Suppressor macrophage treated with lipopolysaccharide for 1 hour (primary cell): Measurements from ENCODE around the gene CEACAM16.
A peak's percentile ranks its signal among the peaks of the same experiment; 100 is the strongest.

Experiments used
- DNase-seq, 3 donors: peaks; one replicate each; pipeline ENCODE4 v3.0.0-alpha.2; 2020 to 2022

The CEACAM16 gene

DNA sequence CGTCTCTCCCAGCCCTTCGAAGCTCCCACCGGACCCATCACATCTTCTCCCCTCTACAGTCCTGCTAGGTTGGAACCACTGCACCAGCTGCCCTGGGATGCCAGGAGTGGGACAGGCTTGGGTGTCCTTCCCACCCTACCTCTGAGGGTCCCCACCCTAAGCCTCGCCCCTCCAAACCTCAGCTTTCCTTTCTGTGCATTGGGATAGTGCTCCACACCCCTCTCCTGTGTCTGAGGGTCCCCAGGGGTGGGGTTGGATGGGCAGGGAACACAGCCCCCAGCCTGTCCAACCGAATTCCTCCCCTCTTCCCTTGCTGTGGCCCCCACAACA lies 47.6 kb downstream of the CEACAM16 start:
- no peak for DNase-seq

DNA sequence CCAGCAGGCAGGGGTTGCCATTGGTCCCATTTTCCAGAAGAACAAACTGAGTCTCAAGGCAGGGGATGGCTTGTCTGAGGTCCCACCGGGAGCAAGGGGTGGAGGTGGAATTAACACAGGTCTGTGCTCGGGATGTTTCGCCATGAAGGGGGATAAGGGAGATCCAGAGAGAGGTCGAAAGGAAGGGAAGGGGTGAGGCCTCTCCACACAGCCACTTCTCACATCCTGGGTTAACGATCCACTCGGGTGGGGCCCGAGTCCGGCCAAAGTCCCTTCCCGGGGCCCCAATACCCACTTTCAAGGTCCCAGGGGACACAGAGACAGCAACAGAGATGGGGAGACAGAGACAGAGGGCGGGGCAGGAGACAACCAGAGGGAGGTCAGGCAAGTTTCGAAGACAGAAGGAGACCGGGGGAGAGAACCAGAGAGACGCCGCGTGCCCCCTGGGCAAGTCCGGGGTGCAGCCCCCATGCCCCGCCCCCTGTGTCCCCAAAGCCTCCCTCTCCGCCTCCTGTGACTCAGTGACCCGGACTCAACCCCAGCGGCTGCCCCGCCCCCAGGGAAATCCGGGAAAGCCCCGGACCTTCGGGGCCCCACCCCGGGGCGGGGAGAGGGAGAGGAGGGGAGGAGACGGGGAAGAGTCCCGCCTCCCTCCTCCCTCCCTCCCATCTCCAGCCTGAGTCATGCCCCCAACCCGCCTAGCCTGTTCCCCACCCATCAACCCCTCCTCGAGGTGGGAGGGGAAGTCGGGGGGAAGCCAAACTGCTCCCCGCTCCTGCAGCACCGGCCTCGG lies 48.2 kb downstream of the CEACAM16 start:
- DNase-seq, result peak; percentile 97 to 100 (median 98)

DNA sequence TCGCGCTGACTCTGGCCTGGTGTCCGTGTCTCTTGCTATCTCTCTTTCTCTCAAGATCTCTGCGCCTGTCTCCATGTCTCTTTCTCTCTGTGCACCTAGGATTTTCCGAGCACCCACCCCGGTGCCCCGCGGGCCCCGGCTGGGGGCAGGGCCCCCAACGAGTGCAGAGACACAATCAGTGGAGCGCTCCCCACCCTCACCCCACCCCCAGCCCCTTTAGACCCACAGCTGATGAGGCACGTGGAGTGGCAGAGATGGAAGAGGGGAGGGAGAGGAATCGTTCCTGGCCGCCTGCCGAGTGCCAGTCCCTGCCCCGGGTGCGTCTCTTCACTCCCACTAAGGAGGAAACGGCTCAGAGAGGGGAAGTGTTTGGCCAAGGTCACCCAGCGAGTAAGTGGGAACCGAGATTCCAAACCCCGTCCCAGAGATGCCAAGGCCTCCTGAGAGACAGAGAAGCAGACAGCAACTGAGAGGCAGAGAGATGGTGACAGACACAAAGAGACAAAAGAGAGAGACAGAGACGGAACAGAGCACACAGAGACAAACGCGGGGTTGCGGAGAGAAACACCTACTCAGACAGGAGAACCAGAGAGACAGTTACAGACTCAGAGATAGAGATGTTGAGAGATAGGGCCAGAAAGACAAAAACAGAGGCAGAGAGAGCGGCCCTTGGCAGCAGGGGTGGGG lies 48.9 kb downstream of the CEACAM16 start:
- peak; percentile 75 to 88 (median 87) for DNase-seq

DNA sequence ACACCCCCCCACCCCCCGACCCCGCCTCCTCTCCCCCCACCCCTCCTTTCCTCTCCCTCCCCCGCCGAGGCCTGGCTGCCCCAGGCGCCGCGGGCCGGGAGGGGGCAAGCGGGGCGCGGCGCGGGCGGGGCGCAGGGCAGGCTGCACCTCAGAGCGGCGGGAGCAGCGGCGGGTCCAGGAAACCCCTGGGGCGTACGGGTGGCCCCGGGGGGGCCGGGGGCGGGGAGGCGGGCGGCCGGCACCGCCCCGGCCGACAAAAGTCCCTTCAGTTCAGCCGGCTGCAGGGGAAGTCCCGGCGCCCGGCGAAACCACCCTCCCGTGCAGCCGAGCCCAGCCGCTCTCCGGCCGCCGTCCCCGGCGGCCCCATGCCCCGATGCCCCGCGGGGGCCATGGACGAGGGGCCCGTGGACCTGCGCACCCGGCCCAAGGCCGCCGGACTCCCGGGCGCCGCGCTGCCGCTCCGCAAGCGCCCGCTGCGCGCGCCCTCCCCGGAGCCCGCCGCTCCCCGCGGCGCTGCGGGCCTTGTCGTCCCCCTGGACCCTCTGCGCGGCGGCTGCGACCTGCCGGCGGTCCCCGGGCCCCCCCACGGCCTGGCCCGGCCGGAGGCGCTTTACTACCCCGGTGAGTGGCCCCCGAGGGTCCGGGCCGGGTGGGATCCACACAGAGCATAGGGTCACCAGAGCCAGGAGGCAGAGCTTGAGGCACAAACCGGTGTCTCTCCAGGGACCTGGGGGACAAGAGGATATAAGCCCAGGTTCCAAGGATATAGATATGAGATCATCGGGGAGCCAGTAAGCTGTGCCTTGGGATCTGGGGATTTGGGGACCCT lies 49.7 kb downstream of the CEACAM16 start, which contains the start of gene BCL3:
Gene BCL3, plus strand, starts transcription at position 283 of the 829 bp plus-strand sequence. Its CDS starts 83 bp downstream, at position 366.
- DNase-seq, result peak; percentile 73 to 94 (median 83)

DNA sequence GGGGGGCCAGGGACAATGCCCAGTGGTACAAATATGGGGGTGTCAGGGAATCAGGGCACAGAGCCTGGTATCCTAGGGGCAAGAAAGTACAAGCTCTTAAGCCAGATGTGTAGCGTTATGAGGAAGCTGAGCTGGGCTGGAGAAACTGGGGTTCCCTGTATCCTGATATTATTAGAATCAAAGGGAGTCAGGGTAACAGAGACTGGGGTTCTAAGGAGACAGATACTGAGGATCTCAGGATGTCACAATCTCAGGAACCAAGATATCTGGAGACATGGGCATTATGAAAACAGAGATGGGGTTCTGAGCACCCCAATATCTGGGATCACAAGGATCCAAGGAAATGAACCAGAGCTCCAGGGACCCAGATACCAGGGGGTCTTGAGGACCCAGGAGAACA lies 50.3 kb downstream of the CEACAM16 start:
- DNase-seq, result peak in 2 of 3 donors; percentile 46 to 48

DNA sequence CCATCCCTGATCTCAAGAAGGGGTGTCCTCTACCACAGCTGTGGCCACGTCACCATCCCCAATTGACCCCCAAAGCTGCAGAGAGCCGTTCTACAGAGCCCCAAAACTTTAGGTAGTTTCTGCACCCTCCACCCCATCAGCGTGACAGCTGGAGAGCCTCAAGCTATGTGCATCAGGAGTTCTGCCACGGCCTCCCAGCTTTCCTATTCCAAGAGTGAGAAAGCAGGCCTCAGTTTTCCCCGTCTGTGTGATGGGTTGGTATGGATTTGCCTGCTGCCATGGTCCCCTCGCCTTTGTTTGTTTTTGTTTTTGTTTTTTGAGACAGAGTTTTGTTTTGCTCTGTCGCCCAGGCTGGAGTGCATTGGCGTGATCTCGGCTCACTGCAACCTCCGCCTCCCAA lies 51.0 kb downstream of the CEACAM16 start:
- no peak for DNase-seq

DNA sequence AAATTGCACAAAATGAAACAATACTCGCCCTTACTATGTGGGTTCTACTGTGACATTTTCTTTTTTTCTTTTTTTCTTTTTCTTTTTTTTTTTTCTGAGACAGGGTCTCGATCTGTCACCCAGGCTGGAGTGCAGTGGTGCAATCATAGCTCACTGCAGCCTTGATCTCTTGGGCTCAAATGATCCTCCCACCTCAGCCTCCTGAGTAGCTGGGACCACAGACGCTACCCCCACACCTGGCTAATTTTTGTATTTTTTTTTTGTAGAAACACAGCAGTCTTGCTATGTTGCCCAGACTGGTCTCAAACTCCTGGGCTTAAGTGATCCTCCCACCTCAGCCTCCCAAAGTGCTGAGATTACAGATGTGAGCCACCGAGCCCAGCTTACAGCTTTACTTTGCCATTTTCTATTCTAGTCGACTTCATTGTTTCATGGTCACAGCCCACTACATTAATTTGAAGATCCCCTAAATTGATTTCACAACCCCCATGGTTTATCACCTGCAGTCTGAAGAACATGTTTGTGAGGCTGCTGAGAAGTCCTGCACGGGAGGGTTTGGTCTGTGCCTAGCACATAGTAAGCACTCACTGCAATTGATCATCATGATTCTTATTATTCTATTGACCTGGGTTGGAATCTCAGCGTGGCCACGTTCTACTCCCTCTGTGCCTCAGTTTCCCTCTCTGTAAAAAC lies 53.3 kb downstream of the CEACAM16 start:
- DNase-seq, result no peak

DNA sequence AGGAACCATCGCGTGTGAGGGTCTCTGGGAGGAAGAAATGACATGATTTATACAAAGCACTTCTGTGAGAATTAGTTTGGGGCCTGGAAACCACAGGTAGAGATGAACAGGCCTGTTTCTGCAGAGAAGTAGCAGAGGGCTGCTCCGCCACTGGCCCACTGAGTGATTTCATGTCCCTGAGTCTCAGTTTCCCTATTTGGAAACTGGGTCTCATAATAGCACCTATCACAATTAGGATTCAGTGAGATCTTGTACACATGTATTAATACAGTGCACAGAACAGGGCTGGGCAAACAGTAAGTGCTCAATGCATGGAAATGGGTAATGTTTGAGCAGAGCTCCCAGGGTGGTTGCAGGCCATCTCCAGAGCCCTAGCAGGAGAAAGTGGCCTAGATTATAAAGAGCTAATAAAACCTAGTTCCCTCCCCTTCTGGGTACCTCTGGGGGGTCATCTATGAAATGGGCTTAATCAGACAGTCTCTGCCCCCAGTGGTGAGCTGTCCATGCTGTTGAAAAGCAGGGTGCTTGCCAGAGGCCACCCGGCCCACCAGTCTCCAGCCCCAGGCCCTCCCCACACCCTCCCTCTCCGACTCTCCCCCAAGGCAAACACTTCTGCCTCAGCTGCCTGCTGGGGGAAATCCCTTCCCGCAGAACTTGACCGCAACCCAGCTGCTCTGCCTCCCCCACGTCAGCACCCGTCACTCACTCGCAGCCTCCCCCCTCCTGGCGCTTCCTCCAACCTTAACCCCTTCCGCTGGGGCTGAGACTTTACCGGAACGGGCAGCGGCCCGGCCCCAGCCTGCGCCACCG lies 54.1 kb downstream of the CEACAM16 start:
- DNase-seq, result peak; percentile 95 to 97 (median 96)

DNA sequence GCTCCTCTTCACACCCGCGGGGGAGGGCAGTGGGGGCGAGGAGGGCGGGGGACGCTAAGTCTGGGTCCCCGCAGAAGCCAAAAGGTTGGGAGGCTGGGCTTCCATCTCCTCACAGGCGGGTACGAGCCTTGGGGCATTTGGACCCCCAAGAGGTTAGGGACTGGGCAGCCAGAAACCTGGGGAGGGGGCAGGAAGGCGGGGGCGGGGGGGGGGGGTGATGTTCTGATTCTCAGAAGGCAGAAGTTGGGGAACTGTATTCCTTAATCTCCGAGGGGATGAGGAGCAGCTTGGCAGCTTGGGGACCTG lies 54.6 kb downstream of the CEACAM16 start:
- no peak for DNase-seq

DNA sequence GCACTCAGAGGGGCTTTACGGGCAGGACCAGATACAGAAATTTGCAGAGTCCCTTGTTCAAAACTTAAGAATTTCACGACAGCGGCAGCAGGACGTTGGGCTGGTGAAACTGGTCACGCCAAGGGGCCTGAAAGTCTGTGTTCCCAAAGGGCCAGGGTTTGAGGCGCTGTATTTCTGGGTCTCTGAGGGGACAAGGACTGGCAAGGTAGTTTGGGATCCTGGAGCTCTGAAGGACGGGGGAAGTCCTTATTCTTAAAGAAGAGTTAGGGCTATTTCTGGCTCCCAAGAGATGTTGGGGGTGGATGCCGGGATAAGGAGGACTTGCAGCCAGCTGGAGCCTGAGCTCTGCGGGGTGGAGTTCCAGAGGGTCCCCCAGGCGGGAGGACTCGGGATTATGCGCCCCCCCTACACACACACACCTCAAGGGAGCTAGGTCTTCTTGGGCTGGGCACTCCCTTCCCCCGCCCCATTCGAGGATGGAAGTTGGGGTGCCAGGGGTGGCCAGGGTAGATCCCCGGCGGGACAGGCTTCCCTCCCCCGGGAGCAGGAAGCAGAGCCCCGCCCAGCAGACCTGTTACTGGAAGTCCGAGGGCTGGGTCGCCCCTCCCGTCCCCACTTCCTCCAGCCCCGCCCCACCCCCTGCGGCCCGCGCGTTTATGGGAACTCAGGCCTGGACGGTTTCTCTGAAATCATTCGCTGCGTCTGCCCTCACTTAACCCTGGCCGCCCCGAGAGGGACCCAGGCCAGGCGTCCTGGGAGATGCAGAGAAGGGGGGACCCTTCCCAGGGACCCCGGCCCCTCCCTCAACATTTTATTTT lies 55.2 kb downstream of the CEACAM16 start:
- DNase-seq, result peak; percentile 90 to 97 (median 96)

DNA sequence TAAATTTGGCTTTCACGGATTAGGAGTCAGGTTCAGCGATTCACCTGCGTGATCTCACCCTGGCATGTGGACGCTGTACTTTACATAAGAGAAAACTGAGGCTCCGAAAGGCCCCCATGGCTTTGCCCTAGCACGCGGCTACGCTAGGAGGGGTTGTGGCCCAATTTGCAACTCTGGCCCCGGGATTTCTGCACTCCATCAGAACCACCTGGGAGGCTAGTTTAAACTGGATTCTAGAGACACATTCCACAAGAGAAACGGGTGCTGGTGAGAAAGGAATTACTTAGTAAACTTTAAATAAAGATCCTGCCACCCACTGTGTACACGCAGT lies 55.8 kb downstream of the CEACAM16 start:
- DNase-seq, result no peak

DNA sequence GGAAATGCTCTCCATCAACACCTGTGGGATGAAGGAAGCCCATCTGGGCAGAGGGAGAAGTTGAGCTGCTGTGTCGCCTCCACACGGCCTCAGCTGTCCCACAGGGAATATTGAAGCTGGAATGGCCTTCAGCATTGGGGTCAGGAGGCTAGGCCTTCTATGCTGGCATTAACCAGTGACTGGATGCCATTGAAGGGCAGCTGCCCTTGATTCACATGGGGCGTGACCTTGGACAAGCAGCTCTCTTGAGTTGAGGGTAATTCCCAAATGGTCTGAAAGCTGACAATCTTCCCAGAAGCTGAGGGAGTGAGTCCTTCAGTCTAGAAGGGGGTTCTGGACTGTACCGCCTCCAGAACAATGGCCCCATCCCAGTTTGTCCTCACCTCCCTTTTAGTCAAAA lies 56.3 kb downstream of the CEACAM16 start:
- peak in 1 of 3 donors; percentile 68 for DNase-seq

DNA sequence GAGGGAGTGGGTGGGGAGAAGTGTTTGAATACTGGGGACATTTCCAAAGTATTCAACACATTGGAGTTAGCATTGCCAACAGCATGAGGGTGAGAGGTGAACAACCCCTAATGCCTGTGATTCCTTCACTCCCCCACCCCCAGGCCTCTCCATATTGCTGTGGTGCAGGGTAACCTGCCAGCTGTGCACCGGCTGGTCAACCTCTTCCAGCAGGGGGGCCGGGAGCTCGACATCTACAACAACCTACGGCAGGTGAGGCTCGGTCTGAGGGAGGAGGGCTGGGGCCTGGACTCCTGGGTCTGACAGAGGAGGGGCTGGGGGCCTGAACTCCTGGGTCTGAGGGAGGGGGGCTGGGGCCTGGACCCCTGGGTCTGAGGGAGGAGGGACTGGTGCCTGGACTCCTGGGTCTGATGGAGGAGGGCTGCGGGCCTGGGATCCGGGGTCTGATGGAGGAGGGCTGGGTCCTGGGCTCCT lies 57.2 kb downstream of the CEACAM16 start:
- peak in 1 of 3 donors; percentile 0 for DNase-seq

DNA sequence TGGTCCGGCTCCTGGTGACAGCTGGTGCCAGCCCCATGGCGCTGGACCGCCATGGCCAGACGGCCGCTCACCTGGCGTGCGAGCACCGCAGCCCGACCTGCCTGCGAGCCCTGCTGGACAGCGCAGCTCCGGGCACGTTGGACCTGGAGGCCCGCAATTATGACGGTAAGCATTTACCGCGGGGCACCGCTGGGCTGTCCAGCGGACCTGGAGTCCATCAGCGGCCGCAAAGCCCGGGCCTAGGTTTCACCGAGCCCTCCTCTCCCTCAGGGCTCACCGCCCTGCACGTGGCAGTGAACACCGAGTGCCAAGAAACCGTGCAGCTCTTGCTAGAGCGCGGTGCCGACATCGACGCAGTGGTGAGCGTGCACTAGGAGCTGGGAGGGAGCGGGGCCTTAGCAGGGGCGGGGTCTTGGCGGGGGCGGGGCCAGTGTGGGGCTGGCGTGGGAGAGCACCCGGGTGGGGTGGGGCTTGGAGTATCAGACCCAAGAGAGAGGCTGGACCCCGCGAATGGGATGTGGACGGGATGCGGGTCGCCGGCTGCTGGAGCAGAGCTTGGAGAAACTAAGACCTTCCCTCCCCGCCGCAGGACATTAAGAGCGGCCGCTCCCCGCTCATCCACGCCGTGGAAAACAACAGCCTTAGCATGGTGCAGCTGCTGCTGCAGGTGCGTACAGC lies 58.2 kb downstream of the CEACAM16 start:
- DNase-seq, result peak in 1 of 3 donors; percentile 0

DNA sequence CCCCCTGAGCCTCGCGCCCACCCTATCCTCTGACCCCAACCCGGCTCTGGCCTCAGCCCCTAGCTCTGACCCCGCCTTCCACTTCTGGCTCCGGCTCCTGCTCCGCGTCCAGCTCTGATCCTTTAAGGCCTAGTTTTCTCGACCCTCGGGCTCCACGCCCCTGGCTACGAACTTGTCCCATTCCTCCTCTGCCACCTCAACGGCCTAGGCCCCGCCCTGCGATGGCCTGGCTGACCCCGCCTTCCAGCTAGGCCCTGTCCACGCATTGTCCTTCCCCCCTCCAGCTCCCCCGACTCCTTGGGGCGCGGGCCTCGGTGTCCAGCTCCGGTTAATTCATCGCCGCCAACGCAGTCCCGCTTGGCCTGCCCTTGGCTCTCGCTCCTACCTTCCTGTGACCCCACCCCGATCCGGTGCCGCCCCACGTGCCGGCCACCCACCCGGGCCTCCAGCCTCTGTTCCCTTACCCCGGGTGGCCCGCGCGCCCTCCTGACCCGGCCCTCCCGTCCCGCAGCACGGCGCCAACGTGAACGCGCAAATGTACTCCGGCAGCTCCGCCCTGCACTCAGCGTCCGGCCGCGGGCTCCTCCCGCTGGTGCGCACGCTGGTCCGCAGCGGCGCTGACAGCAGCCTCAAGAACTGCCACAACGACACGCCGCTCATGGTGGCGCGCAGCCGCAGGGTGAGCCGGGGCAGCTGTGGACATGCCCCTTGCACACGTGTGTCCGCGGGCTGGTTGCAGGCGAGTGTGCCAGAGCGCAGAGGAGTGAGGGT lies 59.0 kb downstream of the CEACAM16 start:
- DNase-seq, result peak in 1 of 3 donors; percentile 1

DNA sequence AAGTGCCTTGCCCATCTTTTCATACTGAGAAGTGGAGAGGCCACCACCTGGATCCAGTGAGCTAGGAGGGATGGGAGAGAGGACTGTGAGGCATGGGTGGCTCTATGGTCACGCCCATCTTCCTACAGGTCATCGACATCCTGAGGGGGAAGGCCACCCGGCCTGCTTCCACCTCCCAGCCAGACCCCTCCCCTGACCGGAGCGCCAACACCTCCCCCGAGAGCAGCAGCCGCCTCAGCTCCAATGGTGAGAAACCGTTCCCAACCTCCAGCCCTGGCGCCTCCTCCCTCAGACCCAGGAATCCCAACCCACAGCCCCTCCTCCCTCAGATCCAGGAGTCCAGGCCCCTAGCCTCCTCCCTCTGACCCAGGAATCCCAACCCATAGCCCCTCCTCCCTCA lies 59.6 kb downstream of the CEACAM16 start:
- DNase-seq, result peak in 1 of 3 donors; percentile 5

DNA sequence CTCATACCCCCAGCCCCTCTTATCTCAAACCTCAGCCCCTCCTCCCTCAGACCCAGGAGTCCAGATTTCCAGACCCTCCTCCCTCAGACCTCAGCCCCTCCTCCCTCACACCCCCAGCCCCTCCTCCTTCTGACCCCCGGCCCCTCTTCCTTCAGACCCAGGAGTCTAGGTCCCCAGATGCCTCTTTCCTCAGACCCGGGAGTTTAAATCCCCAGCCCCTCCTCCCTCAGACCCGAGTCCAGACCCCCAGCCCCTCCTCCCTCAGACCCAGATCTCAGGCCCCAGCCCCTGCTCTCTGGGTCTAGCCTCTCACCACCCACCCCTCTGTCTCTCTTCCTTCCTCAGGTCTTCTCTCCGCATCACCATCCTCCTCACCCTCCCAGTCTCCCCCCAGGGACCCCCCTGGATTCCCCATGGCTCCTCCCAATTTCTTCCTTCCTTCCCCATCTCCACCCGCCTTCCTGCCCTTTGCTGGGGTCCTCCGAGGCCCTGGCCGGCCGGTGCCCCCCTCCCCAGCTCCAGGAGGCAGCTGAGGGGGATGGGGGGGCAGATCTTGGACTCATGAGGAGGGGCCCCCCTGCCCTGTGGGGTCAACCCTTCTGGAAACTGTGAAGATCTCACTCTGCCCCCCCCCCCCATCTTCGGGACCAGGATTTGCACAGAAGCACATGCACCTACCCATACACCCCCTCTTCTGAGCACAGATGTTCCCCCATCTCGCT lies 60.3 kb downstream of the CEACAM16 start:
- DNase-seq, result peak in 1 of 3 donors; percentile 1
